Right lobe of liver (tissue), 6 donors: Measurements from ENCODE around the gene CAMTA1. TPM values are rescaled to one million over a fixed set of nuclear protein-coding genes. Genes with fewer than 3 reads are reported as not detected.

ENCODE experiments used
- ATAC-seq, 4 donors: fragments of 200-7000 bp; cut with Tn5 transposase; one replicate each; pipeline ENCODE4 v1.9.1; 2020; ENCODE audit warnings: mild to moderate bottlenecking in 4 of 4, moderate library complexity in 4 of 4
- DNase-seq, 3 donors: peaks; one replicate each; pipeline ENCODE4 v3.0.0-alpha.2; 2020
- H3K27ac ChIP-seq, 3 donors: fragments of 200-600 bp; one replicate each; pipeline ENCODE4 v1.8.0; 2022
- H3K27me3 ChIP-seq, 2 donors: fragments of 200-600 bp; one replicate each; pipeline ENCODE4 v1.8.0; 2022
- H3K36me3 ChIP-seq, 4 donors: fragments of 200-600 bp; sonication (generic) in 1 of 4; one replicate each; pipeline versions ENCODE4 v1.5.1 to v1.8.0; 2017 to 2022; ENCODE audit warnings: control low read depth in 1 of 4
- H3K4me1 ChIP-seq, 4 donors: fragments of 200-600 bp; sonication (generic) in 1 of 4; one replicate each; pipeline versions ENCODE4 v1.5.1 to v1.8.0; 2017 to 2022; ENCODE audit warnings: control low read depth in 1 of 4
- H3K4me3 ChIP-seq, 3 donors: fragments of 200-600 bp; one replicate each; pipeline ENCODE4 v1.8.0; 2022
- H3K9me3 ChIP-seq, 4 donors: fragments of 200-600 bp; sonication (generic) in 1 of 4; one replicate each; pipeline versions ENCODE4 v1.5.1 to v1.8.0; 2017 to 2022; ENCODE audit warnings: control low read depth in 1 of 4
- CTCF ChIP-seq, 4 donors: fragments of 200-600 bp in 3 of 4; fragments of 450-650 bp in 1 of 4; IDR thresholded peaks; one replicate each; pipeline versions ENCODE4 v1.5.1 to v1.8.0; 2016 to 2022; ENCODE audit warnings: antibody characterized with exemption in 4 of 4, mild to moderate bottlenecking in 2 of 4
- POLR2A ChIP-seq: fragments of 450-650 bp; IDR thresholded peaks from one replicate; pipeline ENCODE4 v1.6.1; 2017; ENCODE audit warnings: antibody characterized with exemption, mild to moderate bottlenecking
- WGBS: methylation state at CpG from one replicate; pipeline ENCODE4 v1.1.6; 2018; ENCODE audit warnings: low coverage, low lambda C conversion rate; ENCODE audit not compliant: insufficient coverage; ENCODE audit errors: missing lambda C conversion rate; 5-methylcytosine and 5-hydroxymethylcytosine counted together
- intact Hi-C, 2 donors: fragments of 100-400 bp; cut with DNase I; formaldehyde crosslinking; loops; one replicate each; pipeline versions ENCODE4 v1.11.2 to v1.14.1; 2022
- total RNA-seq, 6 experiments: library from RNA; depleted of rRNA in 2 of 6; stranded (reverse); fragments of >200 nt in 2 of 6; fragmentation: NEBNext Ultra II Directional in 3 of 6; extraction: Animal tissue kit (Norgen Biotek cat#: 25700) in 3 of 6; gene quantifications; one replicate each; pipeline versions ENCODE4 v1.1.0 to v1.2.4, GENCODE V29; 2016 to 2023
- donor health status: DM: no; HTN: yes; CAD: no.
- donor health status: DM: no; HTN: no; CAD: no.
- donor health status: DM: no; HTN: no; CAD: no.
- donor health status: DM: no; HTN: yes; CAD: no.
- donor health status: DM: no; HTN: yes; CAD: no.

CAMTA1 gene
- total RNA-seq, 6 experiments from 2014 or later = 32.3 to 49.4 (median 37.2) TPM

- no peak for ATAC-seq
- Histone ChIP-seq H3K27ac (no peak overlapping the region), H3K27me3 (no peaks in the 10 kb centered on the region), H3K9me3 (no peaks in the 10 kb centered on the region), H3K36me3 (no peaks in the 10 kb centered on the region), H3K4me1 (no peaks in the 10 kb centered on the region), H3K4me3 (no peak overlapping the region)
- intact Hi-C loops = no loop called here
- DNase-seq = peak in 1 of 3 donors; percentile 10
- WGBS = 94% methylated on average over 2 of the region's 22 CpGs
- TF ChIP-seq CTCF (IDR thresholded peaks at IDR 0.05) (no peak), POLR2A (no peak)
Measured at GRCh38 chr1:7500381-7501083, 715.3 kb downstream of the CAMTA1 start.

GRCh38 chr1:7501084-7501491 lies 715.8 kb downstream of the CAMTA1 start:
- H3K27me3 ChIP-seq = no peaks in the 10 kb centered on the region
- no CpG with 5 or more reads among the region's 10 CpGs for WGBS
- intact Hi-C loops = no loop called here
- ATAC-seq (no peak), DNase-seq (peak in 1 of 3 donors; percentile 10)
- H3K4me1 ChIP-seq = no peaks in the 10 kb centered on the region
- no peak overlapping the region for H3K27ac ChIP-seq
- H3K36me3 ChIP-seq = no peaks in the 10 kb centered on the region
- no peaks in the 10 kb centered on the region for H3K9me3 ChIP-seq
- no peak overlapping the region for H3K4me3 ChIP-seq
- TF ChIP-seq POLR2A (no peak), CTCF (IDR thresholded peaks at IDR 0.05) (no peak)

GRCh38 chr1:7501723-7502603 lies 716.7 kb downstream of the CAMTA1 start:
- H3K9me3 ChIP-seq = no peaks in the 10 kb centered on the region
- WGBS = 48% methylated on average over 5 of the region's 15 CpGs
- H3K4me1 ChIP-seq = no peaks in the 10 kb centered on the region
- H3K36me3 ChIP-seq = no peaks in the 10 kb centered on the region
- DNase-seq = peak in 1 of 3 donors; percentile 1
- TF ChIP-seq POLR2A = no peak
- no peak for TF ChIP-seq CTCF (IDR thresholded peaks at IDR 0.05)
- no peak overlapping the region for H3K27ac ChIP-seq
- no peak overlapping the region for H3K4me3 ChIP-seq
- no peak for ATAC-seq
- no peaks in the 10 kb centered on the region for H3K27me3 ChIP-seq
- intact Hi-C loops = no loop called here

GRCh38 chr1:7503691-7504437 lies 718.6 kb downstream of the CAMTA1 start:
- no peaks in the 10 kb centered on the region for H3K36me3 ChIP-seq
- H3K9me3 ChIP-seq = no peaks in the 10 kb centered on the region
- 71% methylated on average over 1 of the region's 18 CpGs for WGBS
- intact Hi-C loops = no loop called here
- H3K4me1 ChIP-seq = no peaks in the 10 kb centered on the region
- DNase-seq (peak in 1 of 3 donors; percentile 9), ATAC-seq (no peak)
- TF ChIP-seq POLR2A = no peak
- TF ChIP-seq CTCF (IDR thresholded peaks at IDR 0.05) = no peak
- H3K27ac ChIP-seq = no peak overlapping the region
- no peak overlapping the region for H3K4me3 ChIP-seq
- no peaks in the 10 kb centered on the region for H3K27me3 ChIP-seq
